ENCODE measurements around the gene NYNRIN. TPM values are rescaled to one million over a fixed set of nuclear protein-coding genes. Genes with fewer than 3 reads are reported as not detected.
A peak's percentile ranks its signal among the peaks of the same experiment; 100 is the strongest.

Gene NYNRIN
- total RNA-seq, 1 experiment from 2014 or later, result 16.6 TPM

DNA sequence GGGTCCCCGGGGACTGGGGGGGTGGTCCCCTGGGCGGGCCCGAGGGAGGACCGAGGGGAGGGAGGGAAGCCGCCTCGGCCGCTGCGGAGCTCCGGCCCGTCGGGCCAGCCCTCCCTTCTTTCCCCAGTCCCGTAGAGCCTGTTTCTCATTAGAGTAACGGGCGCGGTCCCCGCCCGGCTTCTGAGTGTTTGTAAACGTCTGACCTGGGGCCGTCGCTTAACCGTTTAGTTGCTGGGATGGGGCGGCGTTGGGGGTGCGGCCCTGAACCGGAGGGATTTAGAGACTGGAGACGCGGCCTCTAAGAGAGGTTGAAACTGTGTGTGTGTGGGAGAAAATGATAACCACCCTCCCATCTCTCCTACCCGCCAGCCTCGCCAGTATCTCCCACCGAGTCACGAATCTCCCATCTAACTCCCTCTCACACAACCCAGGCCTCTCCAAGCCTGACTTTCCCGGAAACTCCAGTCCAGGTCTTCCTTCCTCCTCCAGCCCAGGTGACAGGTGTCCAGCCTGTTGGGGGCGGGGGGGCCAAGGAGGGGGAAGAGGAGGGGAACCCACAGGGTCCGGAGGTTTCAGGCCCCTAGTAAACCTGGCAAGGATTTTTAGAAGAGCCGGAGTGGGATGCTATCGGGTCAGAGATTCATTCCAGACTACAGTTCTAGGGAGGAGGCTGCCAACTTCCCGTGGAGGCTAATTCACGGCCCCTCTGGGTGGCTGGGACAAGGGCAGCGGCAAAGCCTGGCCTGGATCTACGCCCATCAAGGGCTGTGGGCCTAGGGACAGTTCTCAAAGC lies 31.9 kb upstream of the NYNRIN start (continued):
- TF ChIP-seq, protein P1, sequence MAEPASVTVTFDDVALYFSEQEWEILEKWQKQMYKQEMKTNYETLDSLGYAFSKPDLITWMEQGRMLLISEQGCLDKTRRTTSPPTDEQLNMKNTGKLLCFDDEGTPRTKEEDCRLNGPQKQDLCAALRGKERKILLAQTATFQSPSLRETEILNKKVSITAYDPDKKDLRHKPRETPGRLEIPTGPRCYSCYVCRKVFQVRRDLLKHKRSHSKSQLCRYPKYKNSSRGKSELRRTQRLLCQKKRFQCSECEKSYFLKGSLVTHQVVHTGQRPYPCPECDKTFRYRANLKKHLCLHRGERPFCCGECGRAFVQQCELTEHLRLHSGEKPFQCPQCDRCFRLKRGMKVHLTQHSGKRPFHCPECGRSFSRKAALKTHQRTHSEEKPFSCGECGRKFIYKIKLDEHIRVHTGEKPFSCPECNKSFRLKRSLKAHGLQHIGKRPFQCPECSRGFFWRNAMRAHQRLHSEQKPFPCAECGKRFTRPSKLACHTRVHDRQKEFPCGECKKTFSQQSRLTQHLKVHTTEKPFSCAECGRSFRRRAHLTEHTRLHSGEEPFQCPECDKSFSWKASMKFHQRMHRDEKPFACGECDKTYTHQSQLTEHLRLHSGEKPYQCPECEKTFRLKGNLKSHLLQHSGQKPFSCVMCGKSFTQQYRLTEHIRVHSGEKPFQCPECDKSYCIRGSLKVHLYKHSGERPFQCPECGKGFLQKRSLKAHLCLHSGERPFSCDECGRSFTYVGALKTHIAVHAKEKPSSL (CRISPR knock-in tag; conservative IDR thresholded peaks at IDR 0.05), result no peak
- TF ChIP-seq JAZF1 (CRISPR knock-in tag; IDR thresholded peaks at IDR 0.05) (no peak), ZNF138 (CRISPR knock-in tag; conservative IDR thresholded peaks at IDR 0.05) (no peak), CREM (CRISPR knock-in tag; IDR thresholded peaks at IDR 0.05) (no peak), MYBL2 (CRISPR knock-in tag; IDR thresholded peaks at IDR 0.05) (no peak), ZNF219 (CRISPR knock-in tag; IDR thresholded peaks at IDR 0.05; ENCODE audit: borderline replicate concordance) (no peak), MAX (CRISPR knock-in tag; IDR thresholded peaks at IDR 0.05) (0 out of 2 replicates have a peak, but pooled peaks have one; percentile 40), ATF1 (CRISPR knock-in tag; IDR thresholded peaks at IDR 0.05) (no peak), HMGXB4 (CRISPR knock-in tag; IDR thresholded peaks at IDR 0.05) (no peak), ATF2 (CRISPR knock-in tag; IDR thresholded peaks at IDR 0.05; ENCODE audit: borderline replicate concordance, low read depth) (no peak), RELA (CRISPR knock-in tag; IDR thresholded peaks at IDR 0.05; ENCODE audit: borderline replicate concordance) (no peak), SMAD3 (CRISPR knock-in tag; IDR thresholded peaks at IDR 0.05; ENCODE audit: borderline replicate concordance) (no peak), CBFB (CRISPR knock-in tag; IDR thresholded peaks at IDR 0.05; ENCODE audit: low read depth) (no peak), NFE2L1 (CRISPR knock-in tag; IDR thresholded peaks at IDR 0.05) (no peak), NR3C1 (CRISPR knock-in tag; conservative IDR thresholded peaks at IDR 0.05; ENCODE audit: low read depth) (no peak), MXD4 (CRISPR knock-in tag; IDR thresholded peaks at IDR 0.05; ENCODE audit: borderline replicate concordance) (no peak), FOXP1 (CRISPR knock-in tag; IDR thresholded peaks at IDR 0.05; ENCODE audit: borderline replicate concordance) (no peak), ZSCAN18 (CRISPR knock-in tag; IDR thresholded peaks at IDR 0.05) (no peak), ESRRA (CRISPR knock-in tag; IDR thresholded peaks at IDR 0.05; ENCODE audit: borderline replicate concordance) (no peak)
- TF ChIP-seq, protein P2, sequence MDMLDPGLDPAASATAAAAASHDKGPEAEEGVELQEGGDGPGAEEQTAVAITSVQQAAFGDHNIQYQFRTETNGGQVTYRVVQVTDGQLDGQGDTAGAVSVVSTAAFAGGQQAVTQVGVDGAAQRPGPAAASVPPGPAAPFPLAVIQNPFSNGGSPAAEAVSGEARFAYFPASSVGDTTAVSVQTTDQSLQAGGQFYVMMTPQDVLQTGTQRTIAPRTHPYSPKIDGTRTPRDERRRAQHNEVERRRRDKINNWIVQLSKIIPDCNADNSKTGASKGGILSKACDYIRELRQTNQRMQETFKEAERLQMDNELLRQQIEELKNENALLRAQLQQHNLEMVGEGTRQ (CRISPR knock-in tag; IDR thresholded peaks at IDR 0.05), result peak; percentile 50; the same call in 1 of the 2 replicates

Measured in WTC11 (cell line).